HUES6 (cell line): Measurements from ENCODE around the gene MCAT.

ENCODE experiments used
- H3K27ac ChIP-seq: 2 replicates; pipeline ENCODE4 v1.7.0; 2013; ENCODE audit warnings: low read depth, mild to moderate bottlenecking, low read length, inconsistent platforms
- H3K27me3 ChIP-seq: 2 replicates; pipeline ENCODE4 v1.6.1; 2013; ENCODE audit warnings: low read length; ENCODE audit not compliant: control insufficient read depth, insufficient read depth
- H3K36me3 ChIP-seq: 2 replicates; pipeline ENCODE4 v1.6.1; 2013; ENCODE audit warnings: low read length; ENCODE audit not compliant: control insufficient read depth, insufficient read depth
- H3K4me1 ChIP-seq: 2 replicates; pipeline ENCODE4 v1.6.1; 2013; ENCODE audit warnings: low read length; ENCODE audit not compliant: control insufficient read depth, insufficient read depth
- H3K4me3 ChIP-seq: 2 replicates; pipeline ENCODE4 v1.5.1; 2013; ENCODE audit warnings: low read depth, low read length
- H3K9ac ChIP-seq: one replicate; pipeline ENCODE4 v1.6.1; 2013; ENCODE audit warnings: mild to moderate bottlenecking, low read length
- H3K9me3 ChIP-seq: 2 replicates; pipeline ENCODE4 v1.6.1; 2013; ENCODE audit warnings: low read depth, low read length; ENCODE audit not compliant: control insufficient read depth, insufficient read depth

MCAT gene

GRCh38 chr22:43171019-43171491 is 27.9 kb upstream of the MCAT start:
- Histone ChIP-seq H3K4me3 (no peak overlapping the region), H3K4me1 (no peaks in the 10 kb centered on the region), H3K27me3 (no peaks in the 10 kb centered on the region), H3K27ac (no peak overlapping the region), H3K9me3 (no peaks in the 10 kb centered on the region), H3K9ac (no peak overlapping the region), H3K36me3 (peaks cover 88% of the 10 kb centered on the region)

GRCh38 chr22:43170131-43170480 is 26.9 kb upstream of the MCAT start:
- no peaks in the 10 kb centered on the region for H3K4me1 ChIP-seq
- H3K27me3 ChIP-seq, result no peaks in the 10 kb centered on the region
- no peaks in the 10 kb centered on the region for H3K9me3 ChIP-seq
- H3K9ac ChIP-seq, result no peak overlapping the region
- H3K27ac ChIP-seq, result no peak overlapping the region
- peaks cover 79% of the 10 kb centered on the region for H3K36me3 ChIP-seq
- H3K4me3 ChIP-seq, result no peak overlapping the region

GRCh38 chr22:43169310-43170130 is 26.3 kb upstream of the MCAT start:
- Histone ChIP-seq H3K27me3 (no peaks in the 10 kb centered on the region), H3K9ac (no peak overlapping the region), H3K27ac (no peak overlapping the region), H3K9me3 (no peaks in the 10 kb centered on the region), H3K4me3 (no peak overlapping the region), H3K4me1 (no peaks in the 10 kb centered on the region), H3K36me3 (peaks cover 73% of the 10 kb centered on the region)

GRCh38 chr22:43168471-43169309 is 25.5 kb upstream of the MCAT start:
- Histone ChIP-seq H3K9me3 (no peaks in the 10 kb centered on the region), H3K9ac (no peak overlapping the region), H3K27ac (no peak overlapping the region), H3K27me3 (no peaks in the 10 kb centered on the region), H3K4me1 (no peaks in the 10 kb centered on the region), H3K4me3 (no peak overlapping the region), H3K36me3 (peaks cover 65% of the 10 kb centered on the region)

- Histone ChIP-seq H3K27me3 (no peaks in the 10 kb centered on the region), H3K27ac (no peak overlapping the region), H3K36me3 (peaks cover 50% of the 10 kb centered on the region), H3K9ac (no peak overlapping the region), H3K9me3 (no peaks in the 10 kb centered on the region), H3K4me3 (no peak overlapping the region), H3K4me1 (no peaks in the 10 kb centered on the region)
These were observed 23.9 kb upstream of the MCAT start for GRCh38 chr22:43167001-43167589.

- H3K9me3 ChIP-seq, result no peaks in the 10 kb centered on the region
- H3K27ac ChIP-seq, result no peak overlapping the region
- no peaks in the 10 kb centered on the region for H3K27me3 ChIP-seq
- peaks cover 43% of the 10 kb centered on the region for H3K36me3 ChIP-seq
- H3K9ac ChIP-seq, result no peak overlapping the region
- H3K4me1 ChIP-seq, result no peaks in the 10 kb centered on the region
- H3K4me3 ChIP-seq, result no peak overlapping the region
These were observed 23.1 kb upstream of the MCAT start for GRCh38 chr22:43166132-43166930.

- H3K27ac ChIP-seq, result no peak overlapping the region
- peaks cover 26% of the 10 kb centered on the region for H3K36me3 ChIP-seq
- H3K9ac ChIP-seq, result no peak overlapping the region
- H3K4me3 ChIP-seq, result no peak overlapping the region
- H3K27me3 ChIP-seq, result no peaks in the 10 kb centered on the region
- H3K9me3 ChIP-seq, result no peaks in the 10 kb centered on the region
- no peaks in the 10 kb centered on the region for H3K4me1 ChIP-seq
These were observed 21.4 kb upstream of the MCAT start for GRCh38 chr22:43164636-43165035.

GRCh38 chr22:43163241-43163795 is 20.1 kb upstream of the MCAT start:
- H3K9ac ChIP-seq, result no peak overlapping the region
- no peak overlapping the region for H3K27ac ChIP-seq
- no peaks in the 10 kb centered on the region for H3K9me3 ChIP-seq
- H3K36me3 ChIP-seq, result peaks cover 12% of the 10 kb centered on the region
- H3K4me3 ChIP-seq, result no peak overlapping the region
- H3K27me3 ChIP-seq, result no peaks in the 10 kb centered on the region
- H3K4me1 ChIP-seq, result no peaks in the 10 kb centered on the region

- H3K4me1 ChIP-seq, result no peaks in the 10 kb centered on the region
- H3K27ac ChIP-seq, result no peak overlapping the region
- H3K36me3 ChIP-seq, result peaks cover 5% of the 10 kb centered on the region
- no peak overlapping the region for H3K9ac ChIP-seq
- no peaks in the 10 kb centered on the region for H3K27me3 ChIP-seq
- H3K9me3 ChIP-seq, result no peaks in the 10 kb centered on the region
- no peak overlapping the region for H3K4me3 ChIP-seq
These were observed 19.4 kb upstream of the MCAT start for GRCh38 chr22:43162412-43163150.
